OCI-LY1 (cell line): ENCODE data around the gene PLEKHG3.

ENCODE experiments used
- EZH2 ChIP-seq: fragments of 200-600 bp; sonication (generic), shearing (Covaris generic); IDR thresholded peaks from 2 replicates; pipeline ENCODE4 v1.8.0; 2017; ENCODE audit warnings: borderline replicate concordance, mixed run types, mild to moderate bottlenecking, antibody characterized with exemption, low read length, moderate library complexity, mixed read lengths
- TF ChIP-seq, protein P1 (sequence below): fragments of 200-600 bp; sonication (generic), shearing (Covaris generic); IDR thresholded peaks from 2 replicates; pipeline ENCODE4 v1.5.1; 2017; ENCODE audit warnings: mild to moderate bottlenecking, antibody characterized with exemption, low read length, moderate library complexity, mixed read lengths

DNA sequence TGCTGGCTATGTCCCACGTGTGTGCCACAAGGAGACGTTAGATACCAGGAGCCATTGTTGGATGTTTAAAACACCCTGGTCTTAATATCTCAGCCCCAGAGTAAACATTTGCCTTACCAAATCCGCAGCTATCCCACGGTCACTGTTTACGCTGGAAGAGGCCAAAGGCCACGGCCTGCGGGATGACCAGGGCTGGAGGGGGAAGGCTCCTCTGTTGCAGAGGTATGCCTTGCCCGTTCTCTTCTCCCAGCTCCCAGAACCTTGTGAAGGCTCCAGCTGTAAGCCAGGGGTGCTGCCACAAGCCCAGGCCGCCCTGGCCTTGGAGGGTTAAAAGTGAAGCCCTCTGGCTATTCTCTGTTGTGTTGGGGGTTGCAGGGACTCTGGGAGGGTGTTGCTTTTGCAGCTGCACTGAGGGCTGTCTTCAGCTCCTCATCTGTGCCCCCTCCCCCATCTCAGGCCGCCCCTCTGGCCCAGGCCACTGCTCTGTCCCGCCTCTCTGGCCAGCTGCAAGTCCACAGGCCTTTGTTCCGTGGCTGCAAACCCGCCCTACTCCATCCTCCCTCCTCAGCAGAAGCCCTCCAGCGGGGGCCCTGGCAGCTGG lies 2.5 kb downstream of the PLEKHG3 start:
- TF ChIP-seq EZH2 = no peak
- TF ChIP-seq, protein P1, sequence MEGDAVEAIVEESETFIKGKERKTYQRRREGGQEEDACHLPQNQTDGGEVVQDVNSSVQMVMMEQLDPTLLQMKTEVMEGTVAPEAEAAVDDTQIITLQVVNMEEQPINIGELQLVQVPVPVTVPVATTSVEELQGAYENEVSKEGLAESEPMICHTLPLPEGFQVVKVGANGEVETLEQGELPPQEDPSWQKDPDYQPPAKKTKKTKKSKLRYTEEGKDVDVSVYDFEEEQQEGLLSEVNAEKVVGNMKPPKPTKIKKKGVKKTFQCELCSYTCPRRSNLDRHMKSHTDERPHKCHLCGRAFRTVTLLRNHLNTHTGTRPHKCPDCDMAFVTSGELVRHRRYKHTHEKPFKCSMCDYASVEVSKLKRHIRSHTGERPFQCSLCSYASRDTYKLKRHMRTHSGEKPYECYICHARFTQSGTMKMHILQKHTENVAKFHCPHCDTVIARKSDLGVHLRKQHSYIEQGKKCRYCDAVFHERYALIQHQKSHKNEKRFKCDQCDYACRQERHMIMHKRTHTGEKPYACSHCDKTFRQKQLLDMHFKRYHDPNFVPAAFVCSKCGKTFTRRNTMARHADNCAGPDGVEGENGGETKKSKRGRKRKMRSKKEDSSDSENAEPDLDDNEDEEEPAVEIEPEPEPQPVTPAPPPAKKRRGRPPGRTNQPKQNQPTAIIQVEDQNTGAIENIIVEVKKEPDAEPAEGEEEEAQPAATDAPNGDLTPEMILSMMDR = no peak
